GM18858 (cell line): ENCODE measurements around the gene ACER3.
"Not testable (repeated sequence)": the region's sequence is repeated elsewhere in the genome, so short reads cannot be mapped to it uniquely, and the experiment has no call there.

ENCODE experiments used
- ATAC-seq: cut with Tn5 transposase; IDR thresholded peaks from one replicate; pipeline ENCODE4 v1.9.1; 2021; ENCODE audit not compliant: unreplicated experiment

ACER3 gene

GRCh38 chr11:76860539-76861475, at the start of gene ACER3:
TSS of gene ACER3 (plus strand) at chr11:76860918. CDS start at chr11:76860977, 59 bp downstream.
- ATAC-seq = peak; percentile 91

GRCh38 chr11:76811259-76811658, 49.5 kb upstream of the ACER3 start:
- no peak for ATAC-seq

GRCh38 chr11:76814414-76814813, 46.3 kb upstream of the ACER3 start:
- ATAC-seq = no peak

GRCh38 chr11:76815678-76816077, 45.0 kb upstream of the ACER3 start:
- ATAC-seq = not testable (repeated sequence)

GRCh38 chr11:76820184-76820566, 40.5 kb upstream of the ACER3 start:
- no peak for ATAC-seq

GRCh38 chr11:76821396-76821795, 39.3 kb upstream of the ACER3 start:
- not testable (repeated sequence) for ATAC-seq

GRCh38 chr11:76822406-76822805, 38.3 kb upstream of the ACER3 start:
- no peak for ATAC-seq

GRCh38 chr11:76823481-76824028, 37.2 kb upstream of the ACER3 start:
- no peak for ATAC-seq

- ATAC-seq = no peak
Measured at GRCh38 chr11:76824083-76824939, 36.4 kb upstream of the ACER3 start.

- ATAC-seq = no peak
Measured at GRCh38 chr11:76824980-76825725, 35.6 kb upstream of the ACER3 start.

- ATAC-seq = no peak
Measured at GRCh38 chr11:76825726-76826396, 34.9 kb upstream of the ACER3 start.

- not testable (repeated sequence) for ATAC-seq
Measured at GRCh38 chr11:76826508-76826907, 34.2 kb upstream of the ACER3 start.

GRCh38 chr11:76827005-76827404, 33.7 kb upstream of the ACER3 start:
- not testable (repeated sequence) for ATAC-seq

- no peak for ATAC-seq
Measured at GRCh38 chr11:76830639-76831327, 29.9 kb upstream of the ACER3 start.

- ATAC-seq = no peak
Measured at GRCh38 chr11:76831686-76832310, 28.9 kb upstream of the ACER3 start.

- ATAC-seq = no peak
Measured at GRCh38 chr11:76832361-76832760, 28.4 kb upstream of the ACER3 start.

GRCh38 chr11:76834151-76834550, 26.6 kb upstream of the ACER3 start:
- ATAC-seq = no peak

- no peak for ATAC-seq
Measured at GRCh38 chr11:76835036-76835435, 25.7 kb upstream of the ACER3 start.
